GM12801 (cell line): ENCODE measurements around the gene EPHB3.

Source experiments
- TF ChIP-seq, protein P1 (sequence below): IDR thresholded peaks from one replicate; pipeline ENCODE4 v1.5.1; 2011; ENCODE audit warnings: control low read depth; ENCODE audit not compliant: insufficient read length; ENCODE audit errors: extremely low read depth

The EPHB3 gene

DNA sequence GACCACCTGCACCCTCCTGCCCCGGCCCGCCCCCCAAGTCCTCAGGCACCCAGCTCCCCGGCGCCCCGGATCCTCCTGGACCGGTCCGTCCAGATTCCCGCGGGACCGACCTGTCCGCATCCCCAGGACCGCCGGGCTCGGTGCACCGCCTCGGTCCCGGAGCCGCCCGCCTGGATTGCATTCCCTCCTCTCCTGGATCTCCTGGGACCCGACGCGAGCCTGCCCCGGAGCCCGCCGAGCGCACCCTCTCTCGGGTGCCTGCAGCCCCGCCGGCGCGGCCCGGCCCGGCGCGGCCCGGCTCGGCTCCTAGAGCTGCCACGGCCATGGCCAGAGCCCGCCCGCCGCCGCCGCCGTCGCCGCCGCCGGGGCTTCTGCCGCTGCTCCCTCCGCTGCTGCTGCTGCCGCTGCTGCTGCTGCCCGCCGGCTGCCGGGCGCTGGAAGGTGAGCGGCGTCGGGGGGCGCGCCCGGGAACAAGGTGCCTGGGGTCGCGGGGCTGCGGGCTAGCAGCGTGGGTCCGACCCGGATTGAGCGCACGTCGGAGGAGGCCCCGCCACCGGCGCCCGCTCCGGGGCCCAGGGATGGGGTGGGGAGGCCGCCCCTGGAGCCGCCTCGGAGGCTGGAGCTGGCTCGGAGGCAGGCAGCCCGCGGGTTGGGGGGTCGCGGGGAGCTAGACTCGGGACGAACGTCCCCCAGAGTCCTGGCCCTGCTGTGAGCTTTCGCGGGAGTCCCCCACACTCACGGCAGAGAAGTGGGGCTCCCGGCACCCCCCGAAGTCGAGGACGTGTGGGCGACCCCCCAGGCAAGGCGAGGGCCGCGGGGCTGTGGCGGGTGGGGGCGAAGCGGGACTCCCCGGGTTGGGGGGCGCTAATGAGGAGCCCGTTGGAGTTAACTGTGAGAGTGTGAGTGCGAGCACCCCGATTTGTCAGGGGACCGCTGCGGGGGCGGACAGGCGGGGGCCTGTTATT lies 610 bp downstream of the EPHB3 start:
- TF ChIP-seq, protein P1, sequence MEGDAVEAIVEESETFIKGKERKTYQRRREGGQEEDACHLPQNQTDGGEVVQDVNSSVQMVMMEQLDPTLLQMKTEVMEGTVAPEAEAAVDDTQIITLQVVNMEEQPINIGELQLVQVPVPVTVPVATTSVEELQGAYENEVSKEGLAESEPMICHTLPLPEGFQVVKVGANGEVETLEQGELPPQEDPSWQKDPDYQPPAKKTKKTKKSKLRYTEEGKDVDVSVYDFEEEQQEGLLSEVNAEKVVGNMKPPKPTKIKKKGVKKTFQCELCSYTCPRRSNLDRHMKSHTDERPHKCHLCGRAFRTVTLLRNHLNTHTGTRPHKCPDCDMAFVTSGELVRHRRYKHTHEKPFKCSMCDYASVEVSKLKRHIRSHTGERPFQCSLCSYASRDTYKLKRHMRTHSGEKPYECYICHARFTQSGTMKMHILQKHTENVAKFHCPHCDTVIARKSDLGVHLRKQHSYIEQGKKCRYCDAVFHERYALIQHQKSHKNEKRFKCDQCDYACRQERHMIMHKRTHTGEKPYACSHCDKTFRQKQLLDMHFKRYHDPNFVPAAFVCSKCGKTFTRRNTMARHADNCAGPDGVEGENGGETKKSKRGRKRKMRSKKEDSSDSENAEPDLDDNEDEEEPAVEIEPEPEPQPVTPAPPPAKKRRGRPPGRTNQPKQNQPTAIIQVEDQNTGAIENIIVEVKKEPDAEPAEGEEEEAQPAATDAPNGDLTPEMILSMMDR = no peak

DNA sequence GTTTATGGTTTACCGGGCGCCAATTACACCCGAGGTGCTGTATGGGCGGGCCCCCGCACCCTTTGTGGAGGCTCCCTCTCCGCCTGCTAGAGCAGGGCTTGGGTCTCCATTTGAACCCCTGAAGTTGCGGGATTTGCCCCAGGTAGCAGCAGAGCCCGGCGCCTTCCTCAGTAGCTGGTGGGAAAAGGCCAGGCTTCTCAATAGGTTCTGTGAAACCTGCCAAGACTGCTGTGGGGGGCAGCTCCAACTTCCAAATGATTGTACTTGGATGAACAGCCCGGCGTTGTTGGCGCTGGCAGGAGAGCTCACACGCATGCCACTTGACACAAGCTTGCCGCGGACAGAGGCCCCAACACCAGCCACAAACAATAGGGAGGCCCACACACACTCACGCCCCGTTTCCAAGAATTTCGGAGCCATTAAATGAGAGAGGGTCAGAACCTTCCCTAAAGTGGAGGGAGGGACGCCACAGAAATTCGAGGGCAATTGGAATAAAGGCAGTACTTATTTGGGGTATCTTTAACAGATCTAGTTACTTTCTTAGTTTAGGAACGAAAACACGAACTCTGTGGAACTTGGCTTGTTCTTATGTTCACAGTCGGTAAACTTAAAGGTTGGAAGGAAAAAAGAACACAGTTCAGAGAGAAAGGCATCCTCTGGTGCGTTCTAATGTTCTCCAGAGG lies 1.4 kb downstream of the EPHB3 start:
- TF ChIP-seq, protein P1 = no peak

DNA sequence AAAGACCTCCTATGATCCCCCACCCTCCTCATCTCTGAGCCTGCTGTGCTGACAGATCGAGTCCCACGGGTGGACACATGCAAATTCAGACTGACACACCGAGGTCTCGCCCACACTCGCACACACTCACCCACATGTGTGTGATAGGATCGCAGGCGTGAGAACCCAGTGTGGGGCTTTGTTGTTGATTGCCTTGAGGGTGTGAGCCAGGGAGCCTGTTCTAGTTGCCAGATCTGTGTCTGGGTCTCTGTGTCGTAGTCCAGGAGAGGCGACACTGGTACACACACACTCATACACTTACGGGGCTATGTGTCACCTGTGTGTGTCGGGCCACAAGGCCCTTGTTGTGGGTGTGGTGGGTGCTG lies 2.0 kb downstream of the EPHB3 start:
- TF ChIP-seq, protein P1 = no peak

- TF ChIP-seq, protein P1 = no peak
Observed at GRCh38 chr3:184563941-184564684, 2.5 kb downstream of the EPHB3 start.

- TF ChIP-seq, protein P1 = no peak
Observed at GRCh38 chr3:184564685-184565385, 3.2 kb downstream of the EPHB3 start.

DNA sequence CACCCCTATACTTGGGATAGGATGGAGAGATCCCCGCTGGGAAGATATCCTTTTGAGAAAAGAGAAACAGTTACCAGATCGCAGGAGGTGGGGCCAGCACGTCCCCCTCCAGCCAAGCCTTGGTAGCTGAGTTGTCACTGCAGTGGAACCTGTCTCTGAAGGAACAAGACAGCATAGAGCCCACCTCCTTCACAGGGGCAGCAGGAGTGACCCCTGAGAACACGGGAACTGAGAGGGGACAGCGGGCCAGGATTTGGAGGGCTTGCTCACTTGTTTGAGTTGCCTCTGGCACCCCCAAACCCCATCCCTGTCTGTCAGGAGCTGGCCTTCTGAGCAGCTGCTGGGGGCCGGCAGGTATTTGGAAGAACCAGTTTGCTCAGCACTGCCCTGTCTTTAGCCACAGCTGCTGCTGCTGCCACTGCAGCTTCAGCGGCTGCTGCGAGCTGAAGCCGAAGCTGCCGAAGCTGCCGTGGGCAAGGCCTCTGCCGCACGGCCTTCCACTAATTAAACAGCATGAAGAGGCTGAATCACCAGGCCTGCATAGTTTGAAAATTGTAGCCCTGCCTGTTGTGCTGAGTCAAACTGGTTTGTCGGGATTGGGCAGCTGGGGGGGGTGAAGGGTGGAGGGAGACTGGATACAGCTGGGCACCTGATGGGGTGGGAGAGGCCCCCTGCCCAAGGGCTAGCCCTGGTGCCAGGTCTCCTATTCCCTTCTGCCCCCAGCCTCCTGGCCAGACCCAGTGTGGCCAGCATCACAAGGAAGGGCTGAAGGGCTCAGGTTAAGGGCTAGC lies 4.0 kb downstream of the EPHB3 start:
- TF ChIP-seq, protein P1 = no peak
